Stromal cell of bone marrow (primary cell): ENCODE results near the gene TSHZ1.
"Not testable (repeated sequence)": the region's sequence is repeated elsewhere in the genome, so short reads cannot be mapped to it uniquely, and the experiment has no call there.

Source experiments
- DNase-seq: peaks from one replicate; pipeline ENCODE4 v3.0.0-alpha.2; 2012; ENCODE audit warnings: low read depth

The TSHZ1 gene

GRCh38 chr18:75317703-75318102, 107.1 kb downstream of the TSHZ1 start:
- no peak for DNase-seq

GRCh38 chr18:75319905-75320304, 109.3 kb downstream of the TSHZ1 start:
- DNase-seq: no peak

- no peak for DNase-seq
Observed at GRCh38 chr18:75320506-75320905, 109.9 kb downstream of the TSHZ1 start.

DNA sequence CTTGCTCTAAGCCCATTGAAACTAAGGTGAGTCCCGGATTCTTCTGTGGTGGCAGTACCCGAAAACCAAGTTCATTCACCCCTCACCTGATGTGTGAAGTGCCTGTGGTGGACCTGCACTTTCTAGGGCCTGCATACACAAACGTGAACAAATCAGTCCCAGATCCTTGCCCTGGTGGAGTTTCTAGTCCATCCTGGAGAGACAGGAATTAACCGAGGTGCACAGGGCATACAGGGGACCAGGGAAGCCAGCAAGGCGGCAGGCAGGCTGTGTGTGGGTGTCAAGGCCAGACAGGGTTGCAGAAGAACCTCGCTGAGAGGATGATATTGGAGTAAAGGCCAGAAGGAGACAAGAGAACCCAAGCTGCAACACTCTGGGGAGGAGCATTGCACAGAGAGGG, 110.8 kb downstream of the TSHZ1 start:
- DNase-seq: no peak

GRCh38 chr18:75322206-75322605, 111.6 kb downstream of the TSHZ1 start:
- DNase-seq: no peak

GRCh38 chr18:75323821-75324585, 113.4 kb downstream of the TSHZ1 start:
- DNase-seq: no peak

GRCh38 chr18:75324686-75325257, 114.2 kb downstream of the TSHZ1 start:
- DNase-seq: no peak

- not testable (repeated sequence) for DNase-seq
Observed at GRCh38 chr18:75329753-75330152, 119.2 kb downstream of the TSHZ1 start.

- no peak for DNase-seq
Observed at GRCh38 chr18:75330308-75330707, 119.7 kb downstream of the TSHZ1 start.

GRCh38 chr18:75334869-75335268, 124.3 kb downstream of the TSHZ1 start:
- no peak for DNase-seq

- DNase-seq: no peak
Observed at GRCh38 chr18:75335511-75335910, 124.9 kb downstream of the TSHZ1 start.

DNA sequence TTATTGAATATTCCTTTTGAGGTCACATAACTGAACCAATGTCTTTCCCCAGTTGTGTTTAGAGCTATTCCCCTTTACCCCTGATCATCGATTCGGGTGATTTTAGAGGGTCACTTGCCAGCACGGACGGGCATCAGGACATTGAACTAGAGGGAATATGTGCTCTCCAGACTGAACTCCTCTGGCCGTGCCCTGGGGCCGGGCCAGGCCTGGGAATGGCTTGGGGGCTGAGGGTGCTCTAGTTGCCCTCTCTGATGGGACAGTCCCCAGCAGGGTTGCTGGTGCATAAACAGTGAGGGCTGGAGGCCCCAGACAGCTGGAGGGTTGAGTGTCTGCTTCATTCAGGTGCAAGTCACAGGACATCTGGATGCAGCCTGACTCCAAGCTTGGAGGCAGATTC, 126.2 kb downstream of the TSHZ1 start:
- DNase-seq: no peak

DNA sequence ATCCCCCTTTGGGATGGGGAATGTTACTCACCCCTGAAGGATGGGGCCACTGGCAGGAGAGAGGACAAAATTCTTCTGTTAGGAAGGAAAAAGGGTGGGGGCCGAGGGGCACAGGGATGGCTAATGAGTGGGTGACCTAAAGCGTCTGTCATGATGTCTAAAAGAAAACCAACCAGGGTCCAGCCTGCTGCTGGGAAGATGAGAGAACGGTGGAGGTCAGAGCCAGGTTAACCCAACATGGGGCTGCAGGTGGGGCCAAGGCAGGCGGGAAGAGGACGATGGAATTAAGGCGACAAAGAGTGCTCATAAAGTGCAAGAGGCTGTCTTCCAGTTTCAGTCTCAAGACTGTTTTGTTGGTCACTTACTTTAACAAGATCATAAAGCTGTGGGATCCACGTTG, 126.8 kb downstream of the TSHZ1 start:
- no peak for DNase-seq

DNA sequence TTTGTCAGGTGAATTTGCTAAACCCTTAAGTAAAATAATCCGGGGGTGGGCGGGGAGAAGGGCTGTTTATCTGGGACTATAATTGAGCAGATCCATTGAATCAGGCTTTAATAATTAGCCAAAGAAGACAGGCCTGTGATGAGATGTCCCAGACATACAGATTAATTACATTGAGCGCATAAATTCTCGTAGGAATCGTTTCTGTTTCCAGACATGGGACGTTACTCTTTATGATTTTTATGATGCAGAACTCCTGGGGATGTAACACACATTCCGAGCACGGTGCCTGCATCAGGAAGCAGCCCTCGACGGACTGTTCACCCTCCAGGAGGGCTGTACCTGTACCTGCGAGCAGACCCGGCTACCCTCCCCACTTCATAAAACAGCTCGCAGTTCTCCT, 128.0 kb downstream of the TSHZ1 start:
- no peak for DNase-seq
